Neural progenitor cell (in vitro differentiated cells): ENCODE measurements around the gene RGS5.

Experiments
- CTCF ChIP-seq: fragments of 200-600 bp; sonication (generic); IDR thresholded peaks from 2 replicates; pipeline ENCODE4 v1.5.1; 2017; ENCODE audit warnings: antibody characterized with exemption, mild to moderate bottlenecking
- EZH2 ChIP-seq: fragments of 200-600 bp; sonication (generic); IDR thresholded peaks from 2 replicates; pipeline ENCODE4 v1.6.1; 2017; ENCODE audit warnings: antibody characterized with exemption, mild to moderate bottlenecking, moderate library complexity
- EZH2phosphoT487 ChIP-seq: fragments of 200-600 bp; sonication (generic); IDR thresholded peaks from 2 replicates; pipeline ENCODE4 v1.6.1; 2017; ENCODE audit warnings: antibody characterized with exemption

- TF ChIP-seq CTCF = no peak
- no peak for TF ChIP-seq EZH2phosphoT487
- TF ChIP-seq EZH2 = no peak
Observed at GRCh38 chr1:163128282-163128681, 74.4 kb downstream of the RGS5 start.
